Suprapubic skin (tissue), 4 donors: ENCODE measurements around the gene EAF1. TPM values are rescaled to one million over a fixed set of nuclear protein-coding genes. Genes with fewer than 3 reads are reported as not detected.
A peak's percentile ranks its signal among the peaks of the same experiment; 100 is the strongest.

Source experiments
- DNase-seq, 2 donors: peaks; one replicate each; pipeline ENCODE4 v3.0.0-alpha.2; 2019; ENCODE audit warnings: low spot score in 2 of 2
- H3K27ac ChIP-seq: fragments of 200-600 bp; sonication (generic); one replicate; pipeline ENCODE4 v1.5.1; 2019
- H3K27me3 ChIP-seq: fragments of 200-600 bp; sonication (generic); one replicate; pipeline ENCODE4 v1.5.1; 2019
- H3K36me3 ChIP-seq: fragments of 200-600 bp; sonication (generic); one replicate; pipeline ENCODE4 v1.5.1; 2019
- H3K4me1 ChIP-seq: fragments of 200-600 bp; sonication (generic); one replicate; pipeline ENCODE4 v1.5.1; 2019
- H3K4me3 ChIP-seq: fragments of 200-600 bp; sonication (generic); one replicate; pipeline ENCODE4 v1.5.1; 2019; ENCODE audit warnings: mild to moderate bottlenecking
- H3K9me3 ChIP-seq: fragments of 200-600 bp; sonication (generic); one replicate; pipeline ENCODE4 v1.5.1; 2019
- EP300 ChIP-seq: sonication (generic); formaldehyde crosslinking; IDR thresholded peaks from one replicate; pipeline ENCODE4 v1.6.1; 2017; ENCODE audit warnings: antibody characterized with exemption
- POLR2A ChIP-seq, 2 donors: fragments of 450-650 bp; IDR thresholded peaks; one replicate each; pipeline ENCODE4 v1.6.1; 2017; ENCODE audit warnings: antibody characterized with exemption in 2 of 2, mild to moderate bottlenecking in 2 of 2, moderate library complexity in 2 of 2
- POLR2AphosphoS5 ChIP-seq, 3 donors: sonication (generic); formaldehyde crosslinking; IDR thresholded peaks; one replicate each; pipeline ENCODE4 v1.6.1; 2017; ENCODE audit warnings: antibody characterized with exemption in 3 of 3
- WGBS: methylation state at CpG from one replicate; pipeline ENCODE4 v1.1.5; 2018; 5-methylcytosine and 5-hydroxymethylcytosine counted together
- total RNA-seq, 4 donors: library from RNA; depleted of rRNA; stranded (reverse); fragments of >200 nt; gene quantifications; one replicate each; pipeline ENCODE4 v1.1.0, GENCODE V29; 2016
- TF ChIP-seq, protein P1 (sequence below), 2 donors: fragments of 200-600 bp in 1 of 2; fragments of 450-650 bp in 1 of 2; sonication (generic) in 1 of 2; IDR thresholded peaks; one replicate each; pipeline ENCODE4 v1.5.1; 2016 to 2019; ENCODE audit warnings: antibody characterized with exemption in 2 of 2, mild to moderate bottlenecking in 1 of 2, moderate library complexity in 1 of 2

The EAF1 gene
- total RNA-seq, 4 donors from 2014 or later = 33.4 to 52.3 (median 42.7) TPM

DNA sequence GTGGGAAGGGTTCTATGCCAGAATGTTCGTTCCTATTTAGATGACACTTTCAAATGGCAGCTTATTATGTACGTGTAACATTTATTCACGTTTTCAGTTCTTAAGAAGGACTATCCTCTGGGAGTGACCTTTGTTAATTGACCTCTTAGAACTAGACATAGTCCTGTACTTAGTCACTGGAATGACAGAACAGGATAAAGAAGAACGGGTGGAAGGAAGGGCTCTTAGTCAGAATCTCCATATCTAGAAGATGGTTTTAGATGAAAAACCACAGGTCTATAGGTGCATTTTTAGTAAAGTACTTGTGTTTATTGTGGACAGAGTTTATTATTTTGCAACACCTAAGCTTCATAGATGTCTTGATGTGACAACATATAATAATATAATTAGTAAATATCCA lies 6.5 kb upstream of the EAF1 start:
- Histone ChIP-seq H3K4me1 (peaks cover 9% of the 10 kb centered on the region), H3K4me3 (no peak overlapping the region), H3K27me3 (no peaks in the 10 kb centered on the region), H3K9me3 (no peaks in the 10 kb centered on the region), H3K36me3 (peaks cover 45% of the 10 kb centered on the region), H3K27ac (no peak overlapping the region)
- DNase-seq = no peak
- 85% methylated on average over 4 of the region's 4 CpGs for whole genome bisulfite sequencing
- TF ChIP-seq, protein P1, sequence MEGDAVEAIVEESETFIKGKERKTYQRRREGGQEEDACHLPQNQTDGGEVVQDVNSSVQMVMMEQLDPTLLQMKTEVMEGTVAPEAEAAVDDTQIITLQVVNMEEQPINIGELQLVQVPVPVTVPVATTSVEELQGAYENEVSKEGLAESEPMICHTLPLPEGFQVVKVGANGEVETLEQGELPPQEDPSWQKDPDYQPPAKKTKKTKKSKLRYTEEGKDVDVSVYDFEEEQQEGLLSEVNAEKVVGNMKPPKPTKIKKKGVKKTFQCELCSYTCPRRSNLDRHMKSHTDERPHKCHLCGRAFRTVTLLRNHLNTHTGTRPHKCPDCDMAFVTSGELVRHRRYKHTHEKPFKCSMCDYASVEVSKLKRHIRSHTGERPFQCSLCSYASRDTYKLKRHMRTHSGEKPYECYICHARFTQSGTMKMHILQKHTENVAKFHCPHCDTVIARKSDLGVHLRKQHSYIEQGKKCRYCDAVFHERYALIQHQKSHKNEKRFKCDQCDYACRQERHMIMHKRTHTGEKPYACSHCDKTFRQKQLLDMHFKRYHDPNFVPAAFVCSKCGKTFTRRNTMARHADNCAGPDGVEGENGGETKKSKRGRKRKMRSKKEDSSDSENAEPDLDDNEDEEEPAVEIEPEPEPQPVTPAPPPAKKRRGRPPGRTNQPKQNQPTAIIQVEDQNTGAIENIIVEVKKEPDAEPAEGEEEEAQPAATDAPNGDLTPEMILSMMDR (IDR thresholded peaks at IDR 0.05) = no peak
- TF ChIP-seq POLR2AphosphoS5 (IDR thresholded peaks at IDR 0.05) (no peak), EP300 (no peak), POLR2A (IDR thresholded peaks at IDR 0.05) (no peak)

DNA sequence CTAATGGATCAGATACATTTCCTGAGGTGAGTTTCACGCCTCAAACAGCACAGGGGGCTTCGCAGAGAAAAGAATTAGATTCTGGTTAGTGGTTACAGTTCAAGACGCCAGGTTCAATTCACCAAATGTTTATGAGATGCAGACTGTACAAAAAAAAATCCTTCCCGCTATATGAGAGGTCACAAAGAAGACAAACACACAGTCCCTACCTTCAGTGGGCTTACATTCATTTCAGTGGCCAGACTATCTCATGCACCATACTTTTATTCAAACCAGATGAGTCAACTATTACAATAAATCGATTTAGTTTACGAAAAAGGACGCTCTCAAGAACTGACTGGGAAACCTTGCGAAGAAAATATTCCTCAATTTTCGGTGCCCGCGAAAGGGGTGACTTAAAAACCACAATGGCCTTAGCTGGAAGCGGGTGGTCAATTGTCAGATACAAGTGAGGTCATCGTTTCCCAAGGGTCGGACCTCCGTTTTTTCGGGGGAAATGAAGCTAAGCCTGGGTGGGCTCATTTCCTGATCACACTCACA lies 749 bp upstream of the EAF1 start:
- TF ChIP-seq POLR2AphosphoS5 (IDR thresholded peaks at IDR 0.05) (no peak), POLR2A (IDR thresholded peaks at IDR 0.05) (no peak), EP300 (no peak)
- TF ChIP-seq, protein P1 (IDR thresholded peaks at IDR 0.05) = no peak
- H3K4me1 ChIP-seq = peaks cover 40% of the 10 kb centered on the region
- H3K4me3 ChIP-seq = peak overlapping the region; percentile 85
- DNase-seq = no peak
- H3K9me3 ChIP-seq = no peaks in the 10 kb centered on the region
- H3K36me3 ChIP-seq = peaks cover 33% of the 10 kb centered on the region
- 51% methylated on average over 16 of the region's 16 CpGs for WGBS
- H3K27me3 ChIP-seq = no peaks in the 10 kb centered on the region
- H3K27ac ChIP-seq = peak overlapping the region; percentile 84

DNA sequence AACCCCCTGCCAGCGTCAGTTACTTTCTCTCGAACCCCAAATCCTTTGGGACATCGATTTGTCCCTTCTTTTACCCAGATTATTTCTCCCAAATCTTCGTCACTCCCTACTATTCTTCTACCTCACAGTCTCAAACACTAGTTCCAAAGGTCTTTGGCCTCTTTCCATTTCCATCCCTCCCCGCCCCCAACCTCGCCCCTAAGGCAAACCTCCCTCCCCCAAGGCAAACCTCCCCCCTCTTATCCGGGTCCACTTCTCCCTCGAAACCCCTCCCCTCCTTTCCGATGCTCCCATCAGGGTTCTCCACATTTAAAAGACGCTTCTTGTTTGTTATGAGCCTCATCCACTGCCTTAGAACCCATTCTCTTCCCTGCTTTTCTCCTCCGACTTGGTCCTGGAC lies 583 bp downstream of the EAF1 start:
- Histone ChIP-seq H3K9me3 (no peaks in the 10 kb centered on the region), H3K36me3 (peaks cover 29% of the 10 kb centered on the region), H3K4me3 (peak overlapping the region; percentile 85), H3K4me1 (peaks cover 40% of the 10 kb centered on the region), H3K27me3 (no peaks in the 10 kb centered on the region), H3K27ac (peak overlapping the region; percentile 84)
- TF ChIP-seq POLR2A (IDR thresholded peaks at IDR 0.05) (no peak), POLR2AphosphoS5 (IDR thresholded peaks at IDR 0.05) (no peak), EP300 (no peak)
- TF ChIP-seq, protein P1 (IDR thresholded peaks at IDR 0.05) = no peak
- 2% methylated on average over 11 of the region's 11 CpGs for whole genome bisulfite sequencing
- no peak for DNase-seq

DNA sequence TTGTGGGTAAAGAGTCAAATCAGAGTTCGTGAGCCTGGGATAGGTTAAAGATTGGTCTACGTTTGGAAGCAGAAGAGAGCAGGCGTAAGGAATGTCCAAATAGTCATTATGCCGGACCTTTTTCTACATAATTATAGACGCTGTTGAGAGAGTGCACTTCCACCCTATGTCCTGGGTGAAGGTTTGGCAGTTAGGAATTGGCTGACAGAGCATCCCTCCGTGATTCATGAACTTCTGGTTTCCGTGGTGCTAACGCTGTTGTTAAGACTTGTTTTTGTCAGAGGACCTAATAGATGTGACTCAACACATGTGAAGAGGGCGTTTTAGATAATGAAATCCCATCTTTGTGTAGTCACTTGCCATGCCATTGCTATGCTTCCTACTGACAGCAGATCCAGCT lies 1.1 kb downstream of the EAF1 start:
- 5% methylated on average over 9 of the region's 9 CpGs for WGBS
- H3K4me3 ChIP-seq = peak overlapping the region; percentile 85
- H3K4me1 ChIP-seq = peaks cover 40% of the 10 kb centered on the region
- H3K9me3 ChIP-seq = no peaks in the 10 kb centered on the region
- TF ChIP-seq POLR2AphosphoS5 (IDR thresholded peaks at IDR 0.05) (peak in 1 of 3 donors; percentile 31), EP300 (no peak), POLR2A (IDR thresholded peaks at IDR 0.05) (peak in 1 of 2 donors; percentile 25)
- TF ChIP-seq, protein P1 (IDR thresholded peaks at IDR 0.05) = no peak
- peaks cover 29% of the 10 kb centered on the region for H3K36me3 ChIP-seq
- H3K27me3 ChIP-seq = no peaks in the 10 kb centered on the region
- no peak for DNase-seq
- peak overlapping the region; percentile 84 for H3K27ac ChIP-seq

DNA sequence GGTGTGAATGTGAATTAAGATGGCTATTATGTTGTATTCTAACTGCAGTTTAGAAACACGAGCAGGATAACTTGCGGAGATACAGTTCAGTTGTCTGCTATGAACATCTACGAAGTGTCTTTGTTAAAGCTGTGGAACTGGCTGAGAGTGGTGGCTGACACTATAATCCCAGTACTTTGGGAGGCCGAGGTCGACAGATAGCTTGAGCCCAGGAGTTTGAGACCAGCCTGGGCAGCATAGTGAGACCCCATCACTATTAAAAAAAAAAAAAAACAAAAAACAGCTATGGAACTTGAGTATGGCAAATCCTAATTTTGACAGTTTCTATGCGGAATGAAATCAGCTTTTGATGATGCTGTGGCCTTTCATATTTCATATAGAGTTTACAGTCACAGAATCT lies 1.7 kb downstream of the EAF1 start:
- Histone ChIP-seq H3K4me1 (peaks cover 40% of the 10 kb centered on the region), H3K9me3 (no peaks in the 10 kb centered on the region), H3K4me3 (peak overlapping the region; percentile 85), H3K27ac (no peak overlapping the region), H3K36me3 (peaks cover 32% of the 10 kb centered on the region), H3K27me3 (no peaks in the 10 kb centered on the region)
- no peak for TF ChIP-seq EP300
- TF ChIP-seq, protein P1 (IDR thresholded peaks at IDR 0.05) = no peak
- no peak for TF ChIP-seq POLR2AphosphoS5 (IDR thresholded peaks at IDR 0.05)
- no peak for TF ChIP-seq POLR2A (IDR thresholded peaks at IDR 0.05)
- 90% methylated on average over 6 of the region's 6 CpGs for WGBS
- DNase-seq = no peak
